ENCODE measurements around the gene TRAF3.

GRCh38 chr14:102781063-102781462, 3.8 kb downstream of the TRAF3 start:
- TF ChIP-seq CTCF (IDR thresholded peaks at IDR 0.05 in 4 of 5, conservative IDR thresholded peaks at IDR 0.05 in 1 of 5) (no peak), POLR2A (IDR thresholded peaks at IDR 0.05) (no peak)
